AG04449 (cell line): ENCODE results near the gene RBP2.

ENCODE experiments used
- CTCF ChIA-PET: fragments of 350-600 bp; formaldehyde crosslinking; extraction: SDS; loops from one replicate; lab custom pipeline; 2021; ENCODE audit warnings: antibody characterized with exemption; lab: Yijun Ruan, JAX
- POLR2A ChIA-PET: fragments of 400-600, 350-600 bp; formaldehyde crosslinking; extraction: SDS; loops from one replicate; lab custom pipeline; 2020; ENCODE audit warnings: antibody characterized with exemption, inconsistent platforms; lab: Yijun Ruan, JAX
- DNase-seq: peaks from one replicate; pipeline ENCODE4 v3.0.0-alpha.2; 2010; ENCODE audit warnings: low read depth, low spot score
- H3K4me3 ChIP-seq: 2 replicates; pipeline ENCODE4 v1.5.1; 2011; ENCODE audit warnings: low read depth, mild to moderate bottlenecking, control low read depth, low read length
- TF ChIP-seq, protein P1 (sequence below): IDR thresholded peaks from one replicate; pipeline ENCODE4 v1.5.1; 2011; ENCODE audit warnings: mild to moderate bottlenecking, moderate library complexity, low read length, control low read depth, inconsistent platforms; ENCODE audit not compliant: insufficient read depth; ENCODE audit errors: missing control alignments

RBP2 gene

GRCh38 chr3:139455855-139456254 is 20.5 kb downstream of the RBP2 start:
- ChIA-PET CTCF (no interaction called here), POLR2A (no interaction called here)
- DNase-seq, result no peak
- TF ChIP-seq, protein P1, sequence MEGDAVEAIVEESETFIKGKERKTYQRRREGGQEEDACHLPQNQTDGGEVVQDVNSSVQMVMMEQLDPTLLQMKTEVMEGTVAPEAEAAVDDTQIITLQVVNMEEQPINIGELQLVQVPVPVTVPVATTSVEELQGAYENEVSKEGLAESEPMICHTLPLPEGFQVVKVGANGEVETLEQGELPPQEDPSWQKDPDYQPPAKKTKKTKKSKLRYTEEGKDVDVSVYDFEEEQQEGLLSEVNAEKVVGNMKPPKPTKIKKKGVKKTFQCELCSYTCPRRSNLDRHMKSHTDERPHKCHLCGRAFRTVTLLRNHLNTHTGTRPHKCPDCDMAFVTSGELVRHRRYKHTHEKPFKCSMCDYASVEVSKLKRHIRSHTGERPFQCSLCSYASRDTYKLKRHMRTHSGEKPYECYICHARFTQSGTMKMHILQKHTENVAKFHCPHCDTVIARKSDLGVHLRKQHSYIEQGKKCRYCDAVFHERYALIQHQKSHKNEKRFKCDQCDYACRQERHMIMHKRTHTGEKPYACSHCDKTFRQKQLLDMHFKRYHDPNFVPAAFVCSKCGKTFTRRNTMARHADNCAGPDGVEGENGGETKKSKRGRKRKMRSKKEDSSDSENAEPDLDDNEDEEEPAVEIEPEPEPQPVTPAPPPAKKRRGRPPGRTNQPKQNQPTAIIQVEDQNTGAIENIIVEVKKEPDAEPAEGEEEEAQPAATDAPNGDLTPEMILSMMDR, result no peak
- H3K4me3 ChIP-seq, result no peak overlapping the region

- CTCF ChIA-PET, result no interaction called here
- DNase-seq, result no peak
- POLR2A ChIA-PET, result no interaction called here
- TF ChIP-seq, protein P1, result no peak
- H3K4me3 ChIP-seq, result no peak overlapping the region
These were observed 21.1 kb downstream of the RBP2 start for GRCh38 chr3:139455206-139455605.

GRCh38 chr3:139454346-139454745 is 22.0 kb downstream of the RBP2 start:
- CTCF ChIA-PET, result no interaction called here
- POLR2A ChIA-PET, result no interaction called here
- TF ChIP-seq, protein P1, result no peak
- no peak for DNase-seq
- H3K4me3 ChIP-seq, result no peak overlapping the region

DNA sequence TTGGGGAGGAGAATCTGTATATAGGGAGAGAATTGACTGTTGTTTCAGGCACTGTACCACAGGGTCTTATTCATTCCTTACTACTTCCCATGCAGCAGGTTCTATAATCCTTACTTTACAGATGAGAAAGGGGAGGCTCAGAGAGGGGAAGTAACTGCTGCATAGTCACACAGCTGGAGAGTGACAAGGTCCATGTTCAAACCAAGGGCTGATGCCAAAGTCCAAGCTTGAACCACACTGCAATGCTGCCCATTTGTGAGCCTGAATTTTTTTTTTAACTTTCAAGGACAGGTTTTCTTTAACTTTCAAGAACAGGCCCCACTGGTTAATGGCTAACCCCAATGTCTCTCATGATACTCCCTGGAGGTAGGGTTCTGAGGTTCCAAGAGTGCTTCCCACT is 26.2 kb downstream of the RBP2 start:
- TF ChIP-seq, protein P1, result no peak
- H3K4me3 ChIP-seq, result no peak overlapping the region
- DNase-seq, result no peak
- ChIA-PET POLR2A (no interaction called here), CTCF (no interaction called here)

GRCh38 chr3:139449566-139449965 is 26.8 kb downstream of the RBP2 start:
- POLR2A ChIA-PET, result no interaction called here
- DNase-seq, result no peak
- H3K4me3 ChIP-seq, result no peak overlapping the region
- CTCF ChIA-PET, result no interaction called here
- TF ChIP-seq, protein P1, result no peak

DNA sequence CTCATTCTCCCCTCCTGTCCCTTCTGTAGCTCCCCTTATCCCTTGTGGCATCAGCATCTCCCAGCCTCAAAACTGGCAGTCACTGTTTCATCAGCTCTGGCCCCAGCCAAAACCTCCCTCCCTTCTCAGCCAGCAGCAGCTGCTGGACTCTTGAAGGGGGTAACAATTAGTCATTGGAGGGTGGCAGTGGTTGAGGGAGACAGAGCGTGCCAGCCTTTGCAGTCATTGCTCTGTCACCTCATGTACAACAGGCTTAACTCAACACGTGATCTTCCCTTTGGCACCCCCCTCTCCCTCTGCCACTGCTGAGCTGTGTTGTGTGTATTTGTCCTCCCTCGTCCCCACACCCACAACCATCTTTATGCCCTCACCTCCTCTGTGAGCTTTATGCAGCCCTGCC is 28.2 kb downstream of the RBP2 start:
- DNase-seq, result no peak
- ChIA-PET CTCF (no interaction called here), POLR2A (no interaction called here)
- TF ChIP-seq, protein P1, result no peak
- no peak overlapping the region for H3K4me3 ChIP-seq
